Mucosa of gallbladder (tissue), 1 donor: Measurements from ENCODE around the gene CYBA. TPM values are rescaled to one million over a fixed set of nuclear protein-coding genes. Genes with fewer than 3 reads are reported as not detected.

Source experiments
- DNase-seq: peaks from one replicate; pipeline ENCODE4 v3.0.0-alpha.2; 2020; ENCODE audit warnings: low spot score
- total RNA-seq: library from RNA; stranded (reverse); gene quantifications from one replicate; pipeline ENCODE4 v1.2.1, GENCODE V29; 2021
- donor health status: DM: no; HTN: no; CAD: no.

The CYBA gene
- total RNA-seq, 1 donor from 2014 or later = 271 TPM

- no peak for DNase-seq
Measured at GRCh38 chr16:88647178-88648070, 3.4 kb downstream of the CYBA start.

- DNase-seq = no peak
Measured at GRCh38 chr16:88646345-88647034, 4.4 kb downstream of the CYBA start.

DNA sequence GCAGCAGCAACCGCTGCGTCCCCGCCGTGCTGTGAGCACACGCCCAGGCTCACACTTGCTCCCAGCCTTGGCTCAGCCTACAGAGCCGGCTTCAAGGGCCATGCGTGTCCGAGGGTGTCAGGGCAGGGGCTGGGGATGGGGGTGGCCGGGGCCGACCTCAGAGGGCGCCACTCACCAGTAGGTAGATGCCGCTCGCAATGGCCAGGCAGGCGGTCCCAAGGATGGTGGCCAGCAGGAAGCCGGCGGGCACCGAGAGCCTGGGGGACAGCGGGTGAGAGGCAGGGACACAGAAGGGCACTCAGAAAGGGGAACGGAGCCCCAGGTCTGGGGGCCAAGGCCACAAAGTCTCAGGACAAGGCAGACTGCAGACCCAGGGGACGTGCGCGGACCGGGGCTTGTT is 4.9 kb downstream of the CYBA start:
- no peak for DNase-seq

- no peak for DNase-seq
Measured at GRCh38 chr16:88645455-88645854, 5.4 kb downstream of the CYBA start.

DNA sequence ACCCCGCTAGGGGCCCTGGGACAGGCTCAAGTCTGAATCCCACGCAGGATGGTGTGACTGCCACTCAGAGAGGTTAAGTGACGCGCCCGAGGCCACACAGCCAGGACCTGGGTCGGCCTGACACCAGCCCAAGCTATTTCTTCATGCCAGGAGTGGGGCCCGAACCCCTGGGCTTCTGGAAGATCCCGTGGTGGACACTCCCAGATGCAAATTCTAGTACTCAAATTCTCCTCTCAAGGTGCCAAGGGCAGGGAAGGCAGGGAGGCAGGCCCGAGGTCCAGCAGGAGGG is 7.3 kb downstream of the CYBA start:
- no peak for DNase-seq

DNA sequence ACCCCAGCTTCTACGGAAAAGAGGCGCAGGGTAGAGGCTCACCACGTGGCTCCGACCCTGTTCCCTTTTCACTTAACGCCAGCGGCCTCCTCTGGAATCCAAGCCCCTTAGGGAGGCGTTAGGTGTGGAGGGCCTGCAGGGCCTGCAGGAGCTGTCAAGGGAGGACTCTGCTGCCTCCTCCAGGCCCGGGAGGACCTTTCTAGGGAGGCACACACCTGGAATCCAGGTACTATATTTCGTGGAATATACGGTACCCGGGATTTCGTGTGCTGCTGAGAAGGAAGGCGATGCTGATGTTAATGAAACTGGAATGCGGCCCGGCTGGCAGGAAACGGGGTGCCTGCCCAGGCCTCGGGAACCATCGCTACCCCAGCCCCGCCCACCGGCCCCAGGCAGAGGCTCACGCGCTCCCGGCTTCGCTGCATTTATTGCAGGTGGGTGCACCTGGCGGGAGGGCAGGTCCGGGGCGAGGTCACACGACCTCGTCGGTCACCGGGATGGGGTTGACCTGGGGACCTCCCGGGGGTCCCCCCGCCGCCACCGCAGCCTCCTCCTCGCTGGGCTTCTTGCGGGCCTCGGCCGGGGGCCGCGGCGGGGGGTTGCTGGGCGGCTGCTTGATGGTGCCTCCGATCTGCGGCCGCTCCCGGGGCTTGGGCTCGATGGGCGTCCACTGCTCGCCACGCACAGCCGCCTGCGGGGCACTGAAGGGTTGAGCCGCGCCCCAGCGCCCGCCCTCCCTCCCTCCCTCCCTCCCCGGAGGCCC is 7.8 kb downstream of the CYBA start:
- DNase-seq = no peak

- DNase-seq = no peak
Measured at GRCh38 chr16:88640498-88641247, 10.2 kb downstream of the CYBA start.

GRCh38 chr16:88640039-88640495 is 10.8 kb downstream of the CYBA start:
- no peak for DNase-seq

DNA sequence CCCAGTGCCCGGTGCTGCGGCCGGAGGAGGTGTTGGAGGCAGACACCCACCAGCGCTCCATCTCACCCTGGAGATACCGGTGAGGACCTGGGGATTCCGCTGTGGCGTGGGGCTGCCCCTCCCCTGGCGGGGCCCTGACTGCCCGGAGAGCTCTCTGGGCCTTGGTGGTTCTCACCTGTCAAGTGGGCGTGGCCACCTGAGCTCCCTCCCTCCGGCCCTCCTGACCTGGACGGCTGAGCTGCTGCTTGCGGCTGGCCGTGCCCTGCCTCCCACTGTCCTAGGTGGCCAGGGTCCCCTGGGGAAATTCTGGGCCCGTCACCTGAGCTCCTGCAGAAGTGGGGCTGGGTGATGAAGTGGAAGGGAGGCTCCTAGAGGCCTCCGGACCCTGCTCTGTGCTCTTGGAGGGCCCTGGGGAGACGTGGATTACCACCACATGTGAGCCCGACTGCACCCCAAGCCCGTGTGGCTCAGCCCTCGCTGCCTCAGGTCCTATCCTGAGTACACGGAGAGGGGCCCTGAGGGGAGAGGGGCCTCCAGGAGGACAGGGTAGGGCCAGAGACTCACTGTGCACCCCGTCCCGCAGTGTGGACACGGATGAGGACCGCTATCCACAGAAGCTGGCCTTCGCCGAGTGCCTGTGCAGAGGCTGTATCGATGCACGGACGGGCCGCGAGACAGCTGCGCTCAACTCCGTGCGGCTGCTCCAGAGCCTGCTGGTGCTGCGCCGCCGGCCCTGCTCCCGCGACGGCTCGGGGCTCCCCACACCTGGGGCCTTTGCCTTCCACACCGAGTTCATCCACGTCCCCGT is 11.4 kb downstream of the CYBA start:
- DNase-seq = no peak

DNA sequence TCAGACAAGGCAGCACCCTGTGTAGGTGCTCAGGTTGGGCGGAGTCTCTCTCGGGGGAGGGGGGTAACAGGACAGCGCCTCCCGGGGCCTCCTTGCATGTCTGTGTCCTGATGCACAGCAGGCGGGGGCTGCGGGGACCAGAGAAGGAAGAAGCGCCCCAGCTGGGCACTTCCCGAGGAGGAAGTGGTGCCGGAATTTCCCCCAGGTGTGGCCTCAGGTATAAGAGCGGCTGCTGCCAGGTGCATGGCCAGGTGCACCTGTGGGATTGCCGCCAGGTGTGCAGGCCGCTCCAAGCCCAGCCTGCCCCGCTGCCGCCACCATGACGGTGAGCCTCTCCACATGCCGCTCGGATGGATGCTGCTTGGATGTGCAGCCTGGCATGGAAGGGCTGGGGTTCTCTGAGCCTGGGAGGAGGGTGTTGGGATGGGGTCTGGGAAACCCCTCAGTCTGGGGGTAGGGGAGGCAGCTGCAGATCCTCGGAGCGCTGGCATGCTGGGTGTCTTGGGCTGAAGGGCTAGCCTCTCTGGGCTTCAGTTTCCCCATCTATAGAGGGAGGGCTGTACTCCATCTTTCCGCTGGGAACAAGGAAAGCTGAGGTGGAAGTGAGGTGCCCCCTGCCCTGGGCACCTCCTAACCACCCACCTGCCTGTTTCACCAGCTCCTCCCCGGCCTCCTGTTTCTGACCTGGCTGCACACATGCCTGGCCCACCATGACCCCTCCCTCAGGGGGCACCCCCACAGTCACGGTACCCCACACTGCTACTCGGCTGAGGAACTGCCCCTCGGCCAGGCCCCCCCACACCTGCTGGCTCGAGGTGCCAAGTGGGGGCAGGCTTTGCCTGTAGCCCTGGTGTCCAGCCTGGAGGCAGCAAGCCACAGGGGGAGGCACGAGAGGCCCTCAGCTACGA is 12.3 kb downstream of the CYBA start, which contains the start of gene IL17C:
TSS of gene IL17C (plus strand) at position 250 of the 908 bp plus-strand sequence. CDS start at position 320, 70 bp downstream.
- no peak for DNase-seq

GRCh38 chr16:88636488-88637265 is 14.2 kb downstream of the CYBA start:
- no peak for DNase-seq

- no peak for DNase-seq
Measured at GRCh38 chr16:88635671-88636319, 15.1 kb downstream of the CYBA start.

DNA sequence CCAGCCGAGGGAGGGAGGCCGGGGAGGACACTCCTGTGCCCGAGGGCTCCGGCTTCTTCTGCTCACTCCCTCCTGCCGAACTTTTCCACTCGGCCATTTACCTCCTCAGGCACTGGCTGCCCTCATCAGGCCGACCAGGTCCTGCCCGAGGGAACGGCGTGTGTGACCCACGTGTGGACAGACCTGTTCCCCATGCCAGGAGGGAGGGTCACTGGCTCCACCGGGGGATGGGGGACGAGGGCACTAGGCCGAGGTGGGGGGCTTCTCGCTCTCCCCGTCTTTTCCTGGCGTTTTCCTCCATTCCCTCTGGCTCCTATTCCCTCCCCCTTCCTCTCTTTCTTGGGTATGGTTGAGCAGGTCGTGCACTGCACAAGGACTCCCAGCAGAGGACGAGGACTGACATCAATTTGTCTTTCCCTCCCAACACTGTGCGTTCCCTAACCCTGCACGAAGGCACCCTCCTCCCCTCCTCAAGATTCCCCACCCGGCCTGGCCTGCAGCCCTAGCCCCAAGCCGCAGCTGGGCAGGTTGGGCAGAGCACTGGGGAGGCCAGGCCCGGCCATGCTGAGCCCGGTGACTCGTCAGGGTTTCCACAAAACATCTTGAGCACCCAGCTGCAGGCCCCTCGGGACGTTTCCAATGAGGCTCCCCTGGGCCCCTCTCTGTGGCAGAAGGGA is 15.7 kb downstream of the CYBA start:
- no peak for DNase-seq

GRCh38 chr16:88634141-88634993 is 16.5 kb downstream of the CYBA start:
- DNase-seq = no peak

GRCh38 chr16:88633684-88634140 is 17.1 kb downstream of the CYBA start:
- no peak for DNase-seq

GRCh38 chr16:88632587-88632930 is 18.3 kb downstream of the CYBA start:
- no peak for DNase-seq
